HEK293T (cell line): Measurements from ENCODE around the gene DPY19L3.

Source experiments
- CTBP1 ChIP-seq: fragments of 450-650 bp; IDR thresholded peaks from 2 replicates; pipeline ENCODE4 v1.6.1; 2016; ENCODE audit warnings: borderline replicate concordance
- ELF4 ChIP-seq: fragments of 450-650 bp; IDR thresholded peaks from 2 replicates; pipeline ENCODE4 v1.6.1; 2017; ENCODE audit warnings: antibody characterized with exemption
- FOXA1 ChIP-seq: fragments of 450-650 bp; IDR thresholded peaks from 2 replicates; pipeline ENCODE4 v1.6.1; 2016; ENCODE audit warnings: mild to moderate bottlenecking
- FOXK2 ChIP-seq: fragments of 450-650 bp; IDR thresholded peaks from 2 replicates; pipeline ENCODE4 v1.6.1; 2016; ENCODE audit warnings: mild to moderate bottlenecking
- FOXM1 ChIP-seq: fragments of 450-650 bp; IDR thresholded peaks from 2 replicates; pipeline ENCODE4 v1.6.1; 2017; ENCODE audit warnings: mild to moderate bottlenecking, borderline replicate concordance
- HDGF ChIP-seq: fragments of 450-650 bp; IDR thresholded peaks from 2 replicates; pipeline ENCODE4 v1.6.1; 2017; ENCODE audit warnings: antibody characterized with exemption, borderline replicate concordance
- L3MBTL2 ChIP-seq: fragments of 450-650 bp; conservative IDR thresholded peaks from 2 replicates; pipeline ENCODE4 v1.6.1; 2016; ENCODE audit warnings: mild to moderate bottlenecking
- NFRKB ChIP-seq: fragments of 450-650 bp; IDR thresholded peaks from 2 replicates; pipeline ENCODE4 v1.6.1; 2016; ENCODE audit warnings: mild to moderate bottlenecking, moderate library complexity
- PKNOX1 ChIP-seq: fragments of 450-650 bp; IDR thresholded peaks from 2 replicates; pipeline ENCODE4 v1.6.1; 2016
- SP1 ChIP-seq: fragments of 450-650 bp; IDR thresholded peaks from 2 replicates; pipeline ENCODE4 v1.6.1; 2017
- SUZ12 ChIP-seq: fragments of 450-650 bp; IDR thresholded peaks from 2 replicates; pipeline ENCODE4 v1.6.1; 2016; ENCODE audit warnings: mild to moderate bottlenecking
- TARDBP ChIP-seq: fragments of 450-650 bp; IDR thresholded peaks from 2 replicates; pipeline ENCODE4 v1.6.1; 2016
- ZNF384 ChIP-seq: fragments of 450-650 bp; IDR thresholded peaks from 2 replicates; pipeline ENCODE4 v1.6.1; 2016

DNA sequence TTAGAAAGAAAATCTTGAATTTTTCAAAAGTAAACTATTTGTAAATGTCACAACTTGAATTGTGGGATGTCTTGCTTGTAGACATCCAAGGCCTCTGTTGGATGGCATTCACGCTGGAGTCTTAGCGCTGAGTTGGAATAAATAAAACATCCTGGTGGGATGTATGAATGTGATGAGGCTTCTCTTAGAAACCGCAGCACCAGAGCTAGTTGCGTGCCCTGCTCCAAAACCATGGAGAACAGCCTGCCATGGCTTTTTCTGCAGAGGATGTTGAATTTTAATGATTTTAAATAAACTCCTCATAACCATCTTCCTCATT lies 70.4 kb downstream of the DPY19L3 start:
- TF ChIP-seq HDGF (no peak), SP1 (no peak), NFRKB (no peak), SUZ12 (no peak), FOXK2 (no peak), TARDBP (no peak), CTBP1 (no peak), PKNOX1 (no peak), FOXA1 (no peak), FOXM1 (no peak), L3MBTL2 (no peak), ELF4 (no peak), ZNF384 (no peak)
